Measurements from ENCODE around the gene SPRED1. TPM values are rescaled to one million over a fixed set of nuclear protein-coding genes. Genes with fewer than 3 reads are reported as not detected.

The SPRED1 gene
- total RNA-seq, 2 experiments from 2014 or later, result 7.5 to 21.1 TPM

DNA sequence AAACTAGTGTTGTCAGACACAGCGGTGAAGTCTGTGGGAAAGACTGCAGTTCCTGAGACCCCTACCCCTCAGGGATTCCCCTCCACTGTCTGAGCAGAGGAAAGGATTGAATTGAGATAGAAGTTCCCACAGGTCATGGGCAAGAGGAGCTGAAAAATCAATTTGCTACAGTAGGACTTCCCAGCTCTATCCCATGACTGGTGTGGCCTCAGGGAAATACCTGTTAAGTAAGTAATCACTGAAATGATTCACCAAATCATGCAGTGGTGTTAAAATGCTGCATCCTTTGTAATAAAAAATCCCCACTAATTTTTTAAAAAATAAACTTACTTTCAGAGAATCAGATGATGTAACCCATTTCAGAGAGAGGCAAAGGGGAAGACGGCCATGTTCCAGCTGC lies 45.0 kb upstream of the SPRED1 start:
- POLR2A ChIA-PET, result interaction anchor here (0.5 to 2.5 kb wide), 8 partner anchors 10 to 640 kb away, joined by 3 to 9 read pairs (median 4); no protein-coding TSS in a partner anchor
- no peak for DNase-seq (ENCODE audit: low spot score)
- H2AFZ ChIP-seq (ENCODE audit: low read length), result no peak overlapping the region
- H4K20me1 ChIP-seq (ENCODE audit: insufficient read depth, low read length), result no peaks in the 10 kb centered on the region
- BruUV-seq (replicated peaks), result no TSS peak
- no peaks in the 10 kb centered on the region for H3K9me3 ChIP-seq (ENCODE audit: low read length)
- H3K36me3 ChIP-seq (ENCODE audit: insufficient read depth, low read length), result no peaks in the 10 kb centered on the region
- H3K79me2 ChIP-seq (ENCODE audit: insufficient read depth, low read depth, low read length), result no peaks in the 10 kb centered on the region
- CTCF ChIA-PET (ENCODE audit: unreplicated experiment), result no interaction called here
- H3K4me3 ChIP-seq (ENCODE audit: low read depth, low read length, poor library complexity, severe bottlenecking), result no peak overlapping the region
- H3K4me2 ChIP-seq (ENCODE audit: low read length), result no peak overlapping the region
- H3K4me1 ChIP-seq (ENCODE audit: insufficient read depth, low read length, poor library complexity, severe bottlenecking), result peaks cover 7% of the 10 kb centered on the region
- intact Hi-C loops (cut with micrococcal nuclease; ENCODE audit: unreplicated experiment), result no loop called here
- H3K27ac ChIP-seq (ENCODE audit: low read depth, low read length, poor library complexity, severe bottlenecking), result no peak overlapping the region
- no peaks in the 10 kb centered on the region for H3K9me2 ChIP-seq (ENCODE audit: insufficient read depth, low read length)
- TF ChIP-seq, protein P1, sequence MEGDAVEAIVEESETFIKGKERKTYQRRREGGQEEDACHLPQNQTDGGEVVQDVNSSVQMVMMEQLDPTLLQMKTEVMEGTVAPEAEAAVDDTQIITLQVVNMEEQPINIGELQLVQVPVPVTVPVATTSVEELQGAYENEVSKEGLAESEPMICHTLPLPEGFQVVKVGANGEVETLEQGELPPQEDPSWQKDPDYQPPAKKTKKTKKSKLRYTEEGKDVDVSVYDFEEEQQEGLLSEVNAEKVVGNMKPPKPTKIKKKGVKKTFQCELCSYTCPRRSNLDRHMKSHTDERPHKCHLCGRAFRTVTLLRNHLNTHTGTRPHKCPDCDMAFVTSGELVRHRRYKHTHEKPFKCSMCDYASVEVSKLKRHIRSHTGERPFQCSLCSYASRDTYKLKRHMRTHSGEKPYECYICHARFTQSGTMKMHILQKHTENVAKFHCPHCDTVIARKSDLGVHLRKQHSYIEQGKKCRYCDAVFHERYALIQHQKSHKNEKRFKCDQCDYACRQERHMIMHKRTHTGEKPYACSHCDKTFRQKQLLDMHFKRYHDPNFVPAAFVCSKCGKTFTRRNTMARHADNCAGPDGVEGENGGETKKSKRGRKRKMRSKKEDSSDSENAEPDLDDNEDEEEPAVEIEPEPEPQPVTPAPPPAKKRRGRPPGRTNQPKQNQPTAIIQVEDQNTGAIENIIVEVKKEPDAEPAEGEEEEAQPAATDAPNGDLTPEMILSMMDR (conservative IDR thresholded peaks at IDR 0.05; ENCODE audit: low read length), result no peak
- no peak for TF ChIP-seq EZH2phosphoT487 (IDR thresholded peaks at IDR 0.05; ENCODE audit: borderline replicate concordance, low read depth, low read length)

DNA sequence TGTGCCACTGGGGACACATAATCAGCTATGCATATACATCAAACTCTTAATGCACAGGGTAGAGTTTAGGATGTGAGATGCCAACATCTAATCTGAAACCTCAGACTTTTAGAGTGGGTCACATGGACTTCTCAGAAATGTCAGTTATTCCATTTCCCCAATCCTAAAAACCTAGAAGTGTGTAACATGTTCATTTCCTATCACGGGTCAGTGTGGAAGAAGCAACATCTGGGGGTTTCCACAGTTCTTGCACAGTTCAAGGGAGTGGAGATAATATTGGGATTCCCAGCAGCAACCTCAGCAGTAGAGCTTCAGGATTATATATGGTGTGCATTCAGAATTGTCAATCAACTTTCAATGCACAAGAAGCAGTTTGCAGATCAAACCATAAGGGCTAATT lies 44.4 kb upstream of the SPRED1 start:
- Histone ChIP-seq H3K4me2 (ENCODE audit: low read length) (no peak overlapping the region), H3K27ac (ENCODE audit: low read depth, low read length, poor library complexity, severe bottlenecking) (no peak overlapping the region), H2AFZ (ENCODE audit: low read length) (no peak overlapping the region), H3K9me3 (ENCODE audit: low read length) (no peaks in the 10 kb centered on the region), H3K4me1 (ENCODE audit: insufficient read depth, low read length, poor library complexity, severe bottlenecking) (peaks cover 7% of the 10 kb centered on the region), H3K4me3 (ENCODE audit: low read depth, low read length, poor library complexity, severe bottlenecking) (no peak overlapping the region), H3K9me2 (ENCODE audit: insufficient read depth, low read length) (no peaks in the 10 kb centered on the region), H4K20me1 (ENCODE audit: insufficient read depth, low read length) (no peaks in the 10 kb centered on the region), H3K79me2 (ENCODE audit: insufficient read depth, low read depth, low read length) (no peaks in the 10 kb centered on the region), H3K36me3 (ENCODE audit: insufficient read depth, low read length) (no peaks in the 10 kb centered on the region)
- TF ChIP-seq EZH2phosphoT487 (IDR thresholded peaks at IDR 0.05; ENCODE audit: borderline replicate concordance, low read depth, low read length), result no peak
- TF ChIP-seq, protein P1 (conservative IDR thresholded peaks at IDR 0.05; ENCODE audit: low read length), result no peak
- intact Hi-C loops (cut with micrococcal nuclease; ENCODE audit: unreplicated experiment), result no loop called here
- ChIA-PET CTCF (ENCODE audit: unreplicated experiment) (no interaction called here), POLR2A (interaction anchor here (0.5 to 2.5 kb wide), 5 partner anchors 10 to 640 kb away, joined by 3 to 9 read pairs (median 5); no protein-coding TSS in a partner anchor)
- no TSS peak for BruUV-seq (replicated peaks)
- no peak for DNase-seq (ENCODE audit: low spot score)

DNA sequence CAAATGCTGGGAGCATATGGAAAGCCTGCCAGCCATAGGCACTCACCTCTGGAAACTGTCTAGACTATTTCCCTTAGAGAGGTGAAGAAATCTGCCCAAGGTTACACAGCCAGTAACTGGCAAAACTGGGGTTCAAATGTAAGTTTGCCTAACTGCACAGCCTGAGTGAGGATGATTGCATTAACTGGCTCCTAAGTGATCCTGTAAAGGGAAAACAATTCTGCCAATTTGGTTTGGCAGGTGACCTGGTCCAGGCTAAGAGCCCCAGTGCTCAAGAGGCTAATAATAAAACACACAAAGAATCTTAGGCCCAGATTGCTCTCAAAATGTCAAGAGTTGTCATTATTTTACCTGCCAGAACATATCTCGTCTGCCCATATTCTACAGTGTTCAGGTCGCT lies 43.9 kb upstream of the SPRED1 start:
- no peaks in the 10 kb centered on the region for H3K9me2 ChIP-seq (ENCODE audit: insufficient read depth, low read length)
- H4K20me1 ChIP-seq (ENCODE audit: insufficient read depth, low read length), result no peaks in the 10 kb centered on the region
- TF ChIP-seq EZH2phosphoT487 (IDR thresholded peaks at IDR 0.05; ENCODE audit: borderline replicate concordance, low read depth, low read length), result no peak
- TF ChIP-seq, protein P1 (conservative IDR thresholded peaks at IDR 0.05; ENCODE audit: low read length), result no peak
- no peak overlapping the region for H3K27ac ChIP-seq (ENCODE audit: low read depth, low read length, poor library complexity, severe bottlenecking)
- H3K4me1 ChIP-seq (ENCODE audit: insufficient read depth, low read length, poor library complexity, severe bottlenecking), result peaks cover 7% of the 10 kb centered on the region
- H3K36me3 ChIP-seq (ENCODE audit: insufficient read depth, low read length), result no peaks in the 10 kb centered on the region
- ChIA-PET CTCF (ENCODE audit: unreplicated experiment) (no interaction called here), POLR2A (interaction anchor here (2.0 to 2.1 kb wide), 2 partner anchors 9 to 32 kb away, joined by 6 to 9 read pairs; no protein-coding TSS in a partner anchor)
- no peak overlapping the region for H3K4me3 ChIP-seq (ENCODE audit: low read depth, low read length, poor library complexity, severe bottlenecking)
- no peak overlapping the region for H2AFZ ChIP-seq (ENCODE audit: low read length)
- BruUV-seq (replicated peaks), result no TSS peak
- no peak for DNase-seq (ENCODE audit: low spot score)
- H3K79me2 ChIP-seq (ENCODE audit: insufficient read depth, low read depth, low read length), result no peaks in the 10 kb centered on the region
- intact Hi-C loops (cut with micrococcal nuclease; ENCODE audit: unreplicated experiment), result no loop called here
- no peaks in the 10 kb centered on the region for H3K9me3 ChIP-seq (ENCODE audit: low read length)
- no peak overlapping the region for H3K4me2 ChIP-seq (ENCODE audit: low read length)

All from OCI-LY7 (cell line).